ENCODE measurements around the gene SMURF1.

DNA sequence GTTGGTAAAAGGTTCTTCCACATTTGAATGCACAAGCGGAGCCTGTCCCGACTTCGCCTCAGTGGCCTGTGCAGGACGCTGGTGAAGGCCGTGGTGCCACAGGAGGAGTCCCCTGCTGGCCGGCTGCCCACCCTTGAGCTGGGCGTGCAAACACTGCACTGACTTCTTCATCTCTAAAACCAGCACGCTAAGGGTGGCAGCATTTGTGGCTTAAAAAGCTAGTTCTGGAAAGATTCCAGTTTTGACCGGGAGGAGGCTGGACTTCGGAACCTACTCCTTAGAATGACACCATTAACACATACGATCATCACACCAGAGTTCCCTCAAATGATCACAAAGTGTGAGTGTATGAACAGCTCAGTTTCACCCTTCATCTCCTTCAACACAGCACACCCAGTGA, 102.4 kb downstream of the SMURF1 start:
- TF ChIP-seq EP300 (IDR thresholded peaks at IDR 0.05) (no peak), POLR2AphosphoS5 (IDR thresholded peaks at IDR 0.05) (no peak)
- TF ChIP-seq, protein P1, sequence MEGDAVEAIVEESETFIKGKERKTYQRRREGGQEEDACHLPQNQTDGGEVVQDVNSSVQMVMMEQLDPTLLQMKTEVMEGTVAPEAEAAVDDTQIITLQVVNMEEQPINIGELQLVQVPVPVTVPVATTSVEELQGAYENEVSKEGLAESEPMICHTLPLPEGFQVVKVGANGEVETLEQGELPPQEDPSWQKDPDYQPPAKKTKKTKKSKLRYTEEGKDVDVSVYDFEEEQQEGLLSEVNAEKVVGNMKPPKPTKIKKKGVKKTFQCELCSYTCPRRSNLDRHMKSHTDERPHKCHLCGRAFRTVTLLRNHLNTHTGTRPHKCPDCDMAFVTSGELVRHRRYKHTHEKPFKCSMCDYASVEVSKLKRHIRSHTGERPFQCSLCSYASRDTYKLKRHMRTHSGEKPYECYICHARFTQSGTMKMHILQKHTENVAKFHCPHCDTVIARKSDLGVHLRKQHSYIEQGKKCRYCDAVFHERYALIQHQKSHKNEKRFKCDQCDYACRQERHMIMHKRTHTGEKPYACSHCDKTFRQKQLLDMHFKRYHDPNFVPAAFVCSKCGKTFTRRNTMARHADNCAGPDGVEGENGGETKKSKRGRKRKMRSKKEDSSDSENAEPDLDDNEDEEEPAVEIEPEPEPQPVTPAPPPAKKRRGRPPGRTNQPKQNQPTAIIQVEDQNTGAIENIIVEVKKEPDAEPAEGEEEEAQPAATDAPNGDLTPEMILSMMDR (IDR thresholded peaks at IDR 0.05) = no peak

Data from esophagus muscularis mucosa (tissue), 4 donors.